WTC11 (cell line): Measurements from ENCODE around the gene PAK5.

Source experiments
- ATF2 ChIP-seq: sonication (generic); formaldehyde crosslinking; IDR thresholded peaks from 2 replicates; pipeline ENCODE4 v1.8.1; 2022; ENCODE audit warnings: low read depth, missing genetic modification reagents, borderline replicate concordance
- CTCF ChIP-seq: fragments of 200-600 bp; IDR thresholded peaks from 2 replicates; pipeline ENCODE4 v1.8.0; 2022; ENCODE audit warnings: antibody characterized with exemption
- E2F4 ChIP-seq: sonication (generic); formaldehyde crosslinking; IDR thresholded peaks from 2 replicates; pipeline ENCODE4 v1.8.1; 2022; ENCODE audit warnings: low read depth, mild to moderate bottlenecking, moderate library complexity, missing genetic modification reagents, borderline replicate concordance
- ETV6 ChIP-seq: sonication (generic); formaldehyde crosslinking; IDR thresholded peaks from 2 replicates; pipeline ENCODE4 v1.8.1; 2022; ENCODE audit warnings: mild to moderate bottlenecking, missing genetic modification reagents
- KAT7 ChIP-seq: sonication (generic); formaldehyde crosslinking; IDR thresholded peaks from 2 replicates; pipeline ENCODE4 v1.8.1; 2023; ENCODE audit warnings: missing genetic modification reagents, mild to moderate bottlenecking, borderline replicate concordance
- MLX ChIP-seq: sonication (generic); formaldehyde crosslinking; IDR thresholded peaks from 2 replicates; pipeline ENCODE4 v1.8.1; 2023; ENCODE audit warnings: mild to moderate bottlenecking, missing genetic modification reagents, moderate library complexity
- MYBL2 ChIP-seq: sonication (generic); formaldehyde crosslinking; IDR thresholded peaks from 2 replicates; pipeline ENCODE4 v1.8.1; 2023; ENCODE audit warnings: mild to moderate bottlenecking, moderate library complexity, missing genetic modification reagents
- SP1 ChIP-seq: sonication (generic); formaldehyde crosslinking; conservative IDR thresholded peaks from 2 replicates; pipeline ENCODE4 v1.8.1; 2022; ENCODE audit warnings: missing genetic modification reagents
- TP53 ChIP-seq: sonication (generic); formaldehyde crosslinking; IDR thresholded peaks from 2 replicates; pipeline ENCODE4 v1.8.1; 2023; ENCODE audit warnings: mild to moderate bottlenecking, missing genetic modification reagents

- no peak for TF ChIP-seq TP53 (CRISPR knock-in tag)
- TF ChIP-seq ATF2 (CRISPR knock-in tag) = no peak
- no peak for TF ChIP-seq ETV6 (CRISPR knock-in tag)
- no peak for TF ChIP-seq CTCF
- TF ChIP-seq MYBL2 (CRISPR knock-in tag) = no peak
- TF ChIP-seq SP1 (CRISPR knock-in tag) = no peak
- no peak for TF ChIP-seq KAT7
- TF ChIP-seq MLX (CRISPR knock-in tag) = no peak
- TF ChIP-seq E2F4 (CRISPR knock-in tag) = no peak
Measured at GRCh38 chr20:9769954-9770353, 68.9 kb downstream of the PAK5 start.
